Activated CD8-positive, alpha-beta T cell treated with anti-CD3 and anti-CD28 coated beads for 36 hours (primary cell): ENCODE data around the gene TAX1BP3. TPM values are rescaled to one million over a fixed set of nuclear protein-coding genes. Genes with fewer than 3 reads are reported as not detected.

Experiments
- ATAC-seq: fragments of 200-7000 bp; cut with Tn5 transposase; one replicate; pipeline ENCODE4 v1.10.0; 2021; ENCODE audit warnings: mild to moderate bottlenecking, moderate library complexity
- CTCF ChIA-PET: fragments of 350-600 bp; sonication (Branson Sonifier 250); formaldehyde crosslinking; loops from one replicate; lab custom pipeline; 2021; ENCODE audit warnings: antibody characterized with exemption; lab: Charles Lee
- POLR2A ChIA-PET: fragments of 350-600 bp; sonication (Branson Sonifier 250); formaldehyde crosslinking; loops from one replicate; lab custom pipeline; 2021; ENCODE audit warnings: antibody characterized with exemption; lab: Charles Lee
- DNase-seq: peaks from one replicate; pipeline ENCODE4 v3.0.0-alpha.2; 2020
- H3K27ac Mint-ChIP-seq: one replicate; pipeline ENCODE4 v1.8.0; 2021; ENCODE audit warnings: mild to moderate bottlenecking, mixed read lengths
- H3K27me3 Mint-ChIP-seq: one replicate; pipeline ENCODE4 v1.8.0; 2021; ENCODE audit warnings: mixed read lengths
- H3K36me3 Mint-ChIP-seq: one replicate; pipeline ENCODE4 v1.8.0; 2021; ENCODE audit warnings: low read depth, mixed read lengths
- H3K4me1 Mint-ChIP-seq: one replicate; pipeline ENCODE4 v1.8.0; 2021; ENCODE audit warnings: low read depth, mixed read lengths
- H3K4me3 Mint-ChIP-seq: one replicate; pipeline ENCODE4 v1.8.0; 2021; ENCODE audit warnings: mild to moderate bottlenecking, moderate library complexity, mixed read lengths
- H3K9me3 Mint-ChIP-seq: one replicate; pipeline ENCODE4 v1.8.0; 2021; ENCODE audit warnings: mixed read lengths
- CTCF ChIP-seq: fragments of 200-600 bp; IDR thresholded peaks from one replicate; pipeline ENCODE4 v1.8.0; 2022; ENCODE audit warnings: antibody characterized with exemption, mild to moderate bottlenecking
- intact Hi-C: fragments of 100-400 bp; cut with micrococcal nuclease; formaldehyde crosslinking; loops from one replicate; pipeline ENCODE4 v1.10.0; 2022
- total RNA-seq, 2 experiments: library from RNA; stranded (reverse); gene quantifications; one replicate each; pipeline ENCODE4 v1.2.3, GENCODE V29; 2021

Gene TAX1BP3
- total RNA-seq, 2 experiments from 2014 or later, result 14.3 to 15.1 TPM

GRCh38 chr17:3613124-3613523 is 55.3 kb downstream of the TAX1BP3 start:
- Mint-ChIP-seq H3K27ac (no peak overlapping the region), H3K27me3 (no peaks in the 10 kb centered on the region), H3K4me3 (no peak overlapping the region), H3K36me3 (peaks cover 32% of the 10 kb centered on the region), H3K4me1 (no peaks in the 10 kb centered on the region), H3K9me3 (peaks cover 7% of the 10 kb centered on the region)
- DNase-seq (no peak), ATAC-seq (no peak)
- POLR2A ChIA-PET, result no interaction called here
- CTCF ChIA-PET, result interaction anchor here (3.0 kb wide), 1 partner anchor 11 kb away, joined by 10 read pairs; no protein-coding TSS in a partner anchor
- intact Hi-C loops, result no loop called here
- no peak for TF ChIP-seq CTCF

Other genes with a start within 250 kb of the TAX1BP3 start
- gene OR1E2, start 234.7 kb downstream of the TAX1BP3 start, total RNA-seq, result not detected
- gene SPATA22, start 196.8 kb downstream of the TAX1BP3 start, total RNA-seq, result not detected
- gene ASPA, start 192.6 kb downstream of the TAX1BP3 start, total RNA-seq, result not detected
- gene TRPV3, start 110.8 kb downstream of the TAX1BP3 start, total RNA-seq, result under 1 TPM; 0.25 to 0.67 TPM
- gene TRPV1, start 59.2 kb downstream of the TAX1BP3 start, total RNA-seq, result 1 to 10 TPM; 2.1 to 2.7 TPM
- 10 to 100 TPM; 10.0 TPM for gene SHPK, start 32.3 kb downstream of the TAX1BP3 start, total RNA-seq
- gene CTNS, start 31.8 kb downstream of the TAX1BP3 start, total RNA-seq, result 1 to 10 TPM; 6.4 to 9.3 TPM
- gene EMC6, start 234 bp upstream of the TAX1BP3 start, total RNA-seq, result 10 to 100 TPM; 50.8 to 58.7 TPM
- gene P2RX5, start 27.6 kb upstream of the TAX1BP3 start, total RNA-seq, result 10 to 100 TPM; 35.7 to 39.5 TPM
- gene HASPIN, start 55.3 kb upstream of the TAX1BP3 start, total RNA-seq, result 10 to 100 TPM; 20.7 to 21.3 TPM
- 10 to 100 TPM; 31.8 to 32.4 TPM for gene ITGAE, start 132.6 kb upstream of the TAX1BP3 start, total RNA-seq
- 10 to 100 TPM; 34.7 to 41.1 TPM for gene NCBP3, start 177.7 kb upstream of the TAX1BP3 start, total RNA-seq
- 1 to 10 TPM; 6.7 to 6.9 TPM for gene CAMKK1, start 224.5 kb upstream of the TAX1BP3 start, total RNA-seq
- gene P2RX1, start 247.9 kb upstream of the TAX1BP3 start, total RNA-seq, result 1 to 10 TPM in 1 of 2 experiments, under 1 TPM in 1; 0.43 to 1.7 TPM